ENCODE measurements around the gene RBM48. TPM values are rescaled to one million over a fixed set of nuclear protein-coding genes. Genes with fewer than 3 reads are reported as not detected.
"Not testable (repeated sequence)": the region's sequence is repeated elsewhere in the genome, so short reads cannot be mapped to it uniquely, and the experiment has no call there.

Gene RBM48
- total RNA-seq, 2 experiments from 2014 or later, result 17.7 to 18.4 TPM

- H3K27me3 Mint-ChIP-seq, result no peaks in the 10 kb centered on the region
- ChIA-PET CTCF (interaction anchor here (0.7 kb wide), 1 partner anchor 263 kb away, joined by 3 read pairs; no protein-coding TSS in a partner anchor), POLR2A (no interaction called here)
- H3K27ac Mint-ChIP-seq, result no peak overlapping the region
- peaks cover 7% of the 10 kb centered on the region for H3K36me3 Mint-ChIP-seq (ENCODE audit: low read depth)
- H3K4me1 Mint-ChIP-seq, result peaks cover 2% of the 10 kb centered on the region
- no peak for DNase-seq
- no peak overlapping the region for H3K4me3 Mint-ChIP-seq
- H3K9me3 Mint-ChIP-seq, result no peaks in the 10 kb centered on the region
Observed at GRCh38 chr7:92508946-92509345, 19.6 kb upstream of the RBM48 start.

DNA sequence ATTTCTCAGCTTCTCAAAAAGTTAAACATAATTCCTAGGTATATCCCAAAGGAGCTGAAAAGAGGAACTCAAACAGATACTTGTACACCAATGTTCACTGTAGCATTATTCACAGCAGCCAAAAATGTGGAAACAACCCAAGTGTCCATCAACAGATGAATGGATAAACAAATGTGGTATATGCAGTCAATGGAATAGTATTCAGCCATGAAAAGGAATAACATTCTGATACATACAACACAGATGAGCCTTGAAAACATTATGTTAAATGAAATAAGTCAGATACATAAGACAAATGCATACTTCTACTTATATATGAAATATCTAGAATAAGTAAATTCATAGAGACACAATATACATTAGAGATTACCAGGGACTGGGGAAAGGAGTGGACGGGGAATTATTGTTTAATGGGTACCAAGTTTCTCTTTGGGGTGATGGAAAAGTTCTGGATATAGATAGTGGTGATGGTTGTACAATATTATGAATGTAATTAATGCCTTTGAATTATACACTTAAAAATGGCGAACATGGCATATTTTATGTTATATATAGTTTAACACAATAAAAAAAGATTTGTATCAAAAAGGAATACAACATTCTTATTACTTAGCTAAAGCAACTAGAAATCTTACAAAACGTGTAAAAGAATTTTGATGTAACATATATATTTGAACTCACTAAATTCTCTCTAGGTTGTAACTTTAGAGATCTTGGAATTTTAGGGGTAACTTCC is 15.3 kb upstream of the RBM48 start:
- H3K9me3 Mint-ChIP-seq, result no peaks in the 10 kb centered on the region
- no peaks in the 10 kb centered on the region for H3K27me3 Mint-ChIP-seq
- peaks cover 11% of the 10 kb centered on the region for H3K36me3 Mint-ChIP-seq (ENCODE audit: low read depth)
- no peak overlapping the region for H3K27ac Mint-ChIP-seq
- H3K4me3 Mint-ChIP-seq, result no peak overlapping the region
- no peak for DNase-seq
- CTCF ChIA-PET, result no interaction called here
- H3K4me1 Mint-ChIP-seq, result no peaks in the 10 kb centered on the region
- POLR2A ChIA-PET, result no interaction called here

- H3K27ac Mint-ChIP-seq, result no peak overlapping the region
- ChIA-PET CTCF (interaction anchor here (0.5 to 1.1 kb wide), 3 partner anchors 11 to 26 kb away, joined by 3 to 4 read pairs (median 3); partner anchors contain the start of gene RBM48), POLR2A (no interaction called here)
- H3K4me3 Mint-ChIP-seq, result no peak overlapping the region
- H3K27me3 Mint-ChIP-seq, result no peaks in the 10 kb centered on the region
- no peaks in the 10 kb centered on the region for H3K4me1 Mint-ChIP-seq
- H3K36me3 Mint-ChIP-seq (ENCODE audit: low read depth), result peaks cover 11% of the 10 kb centered on the region
- DNase-seq, result no peak
- no peaks in the 10 kb centered on the region for H3K9me3 Mint-ChIP-seq
Observed at GRCh38 chr7:92517631-92518030, 11.0 kb upstream of the RBM48 start.

GRCh38 chr7:92520024-92520423 is 8.6 kb upstream of the RBM48 start:
- DNase-seq, result no peak
- H3K4me1 Mint-ChIP-seq, result no peaks in the 10 kb centered on the region
- no peak overlapping the region for H3K4me3 Mint-ChIP-seq
- no peaks in the 10 kb centered on the region for H3K9me3 Mint-ChIP-seq
- H3K36me3 Mint-ChIP-seq (ENCODE audit: low read depth), result peaks cover 6% of the 10 kb centered on the region
- ChIA-PET CTCF (interaction anchor here (1.1 kb wide), 1 partner anchor 9 kb away, joined by 4 read pairs; the partner anchor contains the start of genes PEX1 and RBM48), POLR2A (no interaction called here)
- no peak overlapping the region for H3K27ac Mint-ChIP-seq
- no peaks in the 10 kb centered on the region for H3K27me3 Mint-ChIP-seq

DNA sequence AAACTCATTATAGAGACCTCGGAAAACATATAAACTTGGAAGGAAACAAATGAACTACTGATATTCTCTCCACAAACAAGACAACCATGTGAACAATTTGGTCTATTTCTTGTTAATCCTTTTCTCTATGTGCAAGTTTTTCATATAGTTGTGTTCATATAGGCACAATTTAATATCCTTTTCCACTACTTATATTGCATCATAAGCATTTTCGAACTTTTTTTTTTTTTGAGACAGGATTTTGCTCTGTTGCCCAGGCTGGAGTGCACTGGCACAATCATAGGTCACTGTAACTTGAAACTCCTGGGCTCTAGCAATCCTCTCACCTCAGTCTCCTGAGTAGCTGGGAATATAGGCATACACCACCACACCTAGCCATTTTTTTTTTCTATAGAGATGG is 5.5 kb upstream of the RBM48 start:
- CTCF ChIA-PET, result no interaction called here
- DNase-seq, result no peak

GRCh38 chr7:92527300-92528187 is 1.1 kb upstream of the RBM48 start:
- peaks cover 34% of the 10 kb centered on the region for H3K4me1 Mint-ChIP-seq
- peak overlapping the region; percentile 80 for H3K4me3 Mint-ChIP-seq
- peak overlapping the region; percentile 92 for H3K27ac Mint-ChIP-seq
- no peaks in the 10 kb centered on the region for H3K27me3 Mint-ChIP-seq
- ChIA-PET POLR2A (no interaction called here), CTCF (interaction anchor here (0.7 to 3.6 kb wide), 6 partner anchors 11 to 54 kb away, joined by 3 to 15 read pairs (median 4); no protein-coding TSS in a partner anchor)
- no peaks in the 10 kb centered on the region for H3K9me3 Mint-ChIP-seq
- peaks cover 20% of the 10 kb centered on the region for H3K36me3 Mint-ChIP-seq (ENCODE audit: low read depth)
- DNase-seq, result peak; percentile 58

More for the DNA sequence above, 5.5 kb upstream of the RBM48 start:
- Mint-ChIP-seq H3K36me3 (ENCODE audit: low read depth) (no peaks in the 10 kb centered on the region), H3K27me3 (no peaks in the 10 kb centered on the region), H3K27ac (no peak overlapping the region), H3K4me3 (no peak overlapping the region), H3K9me3 (no peaks in the 10 kb centered on the region), H3K4me1 (peaks cover 15% of the 10 kb centered on the region)
- POLR2A ChIA-PET, result no interaction called here

DNA sequence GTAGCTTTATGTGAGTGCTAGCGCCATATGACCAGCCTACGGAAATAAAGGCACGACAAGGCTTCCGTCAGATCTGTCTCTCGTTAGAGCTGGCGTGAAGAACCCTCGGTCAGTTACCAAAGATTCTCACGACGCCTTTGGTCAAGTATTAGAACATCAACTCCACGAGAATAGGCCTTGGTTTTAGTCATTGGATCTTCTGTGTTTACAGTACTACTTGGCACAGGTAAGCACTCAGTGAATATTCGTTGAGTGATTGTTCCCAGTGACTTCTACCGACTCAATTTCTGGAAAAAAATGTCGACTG is 316 bp downstream of the RBM48 start:
- no peak for DNase-seq
- peak overlapping the region; percentile 94 for H3K27ac Mint-ChIP-seq
- H3K4me3 Mint-ChIP-seq, result peak overlapping the region; percentile 80
- POLR2A ChIA-PET, result interaction anchor here (0.7 to 1.0 kb wide), 3 partner anchors 17 to 61 kb away, joined by 3 to 5 read pairs (median 3); partner anchors contain the start of gene FAM133B
- H3K4me1 Mint-ChIP-seq, result peaks cover 35% of the 10 kb centered on the region
- H3K36me3 Mint-ChIP-seq (ENCODE audit: low read depth), result peaks cover 31% of the 10 kb centered on the region
- no peaks in the 10 kb centered on the region for H3K9me3 Mint-ChIP-seq
- H3K27me3 Mint-ChIP-seq, result no peaks in the 10 kb centered on the region
- CTCF ChIA-PET, result interaction anchor here (0.6 to 3.6 kb wide), 13 partner anchors 9 to 519 kb away, joined by 3 to 15 read pairs (median 4); partner anchors contain the start of gene GATAD1

- no peaks in the 10 kb centered on the region for H3K27me3 Mint-ChIP-seq
- no peak for DNase-seq
- H3K4me1 Mint-ChIP-seq, result peaks cover 28% of the 10 kb centered on the region
- no peak overlapping the region for H3K4me3 Mint-ChIP-seq
- ChIA-PET CTCF (no interaction called here), POLR2A (no interaction called here)
- no peaks in the 10 kb centered on the region for H3K9me3 Mint-ChIP-seq
- H3K27ac Mint-ChIP-seq, result no peak overlapping the region
- peaks cover 61% of the 10 kb centered on the region for H3K36me3 Mint-ChIP-seq (ENCODE audit: low read depth)
Observed at GRCh38 chr7:92534572-92534971, 6.0 kb downstream of the RBM48 start.

GRCh38 chr7:92543542-92543941 is 14.9 kb downstream of the RBM48 start:
- H3K27me3 Mint-ChIP-seq; H3K4me3 Mint-ChIP-seq; DNase-seq; H3K36me3 Mint-ChIP-seq (ENCODE audit: low read depth); H3K27ac Mint-ChIP-seq; H3K4me1 Mint-ChIP-seq; POLR2A ChIA-PET: not testable (repeated sequence)
- peaks cover 11% of the 10 kb centered on the region for H3K9me3 Mint-ChIP-seq
- CTCF ChIA-PET, result interaction anchor here (0.7 to 1.3 kb wide), 4 partner anchors 8 to 26 kb away, joined by 3 to 4 read pairs (median 3); partner anchors contain the start of genes PEX1 and RBM48

DNA sequence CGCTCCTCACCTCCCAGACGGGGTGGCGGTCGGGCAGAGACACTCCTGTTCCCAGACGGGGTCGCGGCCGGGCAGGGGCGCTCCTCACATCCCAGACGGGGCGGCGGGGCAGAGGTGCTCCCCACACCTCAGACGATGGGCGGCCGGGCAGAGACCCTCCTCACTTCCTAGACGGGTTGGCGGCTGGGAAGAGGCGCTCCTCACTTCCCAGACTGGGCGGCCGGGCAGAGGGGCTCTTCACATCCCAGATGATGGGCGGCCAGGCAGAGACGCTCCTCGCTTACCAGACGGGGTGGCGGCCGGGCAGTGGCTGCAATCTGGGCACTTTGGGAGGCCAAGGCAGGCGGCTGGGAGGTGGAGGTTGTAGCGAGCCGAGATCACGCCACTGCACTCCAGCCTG is 16.5 kb downstream of the RBM48 start:
- H3K27ac Mint-ChIP-seq; H3K36me3 Mint-ChIP-seq (ENCODE audit: low read depth); H3K4me3 Mint-ChIP-seq; H3K27me3 Mint-ChIP-seq; DNase-seq; POLR2A ChIA-PET; CTCF ChIA-PET; H3K4me1 Mint-ChIP-seq: not testable (repeated sequence)
- H3K9me3 Mint-ChIP-seq, result peaks cover 11% of the 10 kb centered on the region

DNA sequence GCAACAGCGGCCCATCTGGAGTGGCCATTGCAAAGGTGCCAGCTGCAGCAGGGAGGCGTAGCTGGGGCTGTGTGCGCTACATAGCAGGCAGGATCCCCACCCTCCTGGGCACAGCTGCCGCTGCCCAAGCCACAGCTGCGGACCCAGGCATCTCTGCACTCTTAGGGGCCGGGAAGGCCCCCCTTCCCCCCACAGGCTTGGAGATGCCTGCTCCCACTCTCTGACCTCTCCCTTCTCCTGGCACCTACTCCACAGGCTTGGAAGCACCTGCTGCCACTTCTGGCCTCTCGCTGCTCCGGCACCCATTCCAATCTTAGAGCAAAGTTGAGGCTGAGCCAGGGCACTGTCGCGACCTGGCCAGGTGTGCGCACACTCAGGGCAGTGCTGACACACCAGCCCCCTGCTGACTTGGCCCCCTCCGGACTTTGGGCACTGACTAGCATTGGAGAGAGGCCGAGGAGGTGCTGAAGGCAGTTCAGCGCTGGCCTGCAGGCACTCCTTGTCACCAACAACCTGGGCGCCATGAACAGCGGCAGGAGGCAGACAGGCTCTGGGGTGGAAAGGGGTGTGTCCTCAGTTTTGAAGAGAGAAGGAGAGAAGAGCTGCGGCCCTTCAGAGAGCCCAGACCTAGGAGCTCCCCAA is 18.4 kb downstream of the RBM48 start:
- Mint-ChIP-seq H3K9me3 (peaks cover 6% of the 10 kb centered on the region), H3K27ac (no peak overlapping the region), H3K27me3 (peaks cover 2% of the 10 kb centered on the region), H3K4me3 (no peak overlapping the region), H3K4me1 (no peaks in the 10 kb centered on the region), H3K36me3 (ENCODE audit: low read depth) (no peaks in the 10 kb centered on the region)
- ChIA-PET CTCF (interaction anchor here (0.9 to 1.1 kb wide), 2 partner anchors 20 to 286 kb away, joined by 3 read pairs; no protein-coding TSS in a partner anchor), POLR2A (no interaction called here)
- no peak for DNase-seq

- ChIA-PET POLR2A (no interaction called here), CTCF (interaction anchor here (0.5 to 3.5 kb wide), 4 partner anchors 9 to 576 kb away, joined by 3 to 10 read pairs (median 3); no protein-coding TSS in a partner anchor)
- no peak for DNase-seq
- no peak overlapping the region for H3K4me3 Mint-ChIP-seq
- H3K4me1 Mint-ChIP-seq, result no peaks in the 10 kb centered on the region
- H3K9me3 Mint-ChIP-seq, result peaks cover 4% of the 10 kb centered on the region
- H3K36me3 Mint-ChIP-seq (ENCODE audit: low read depth), result no peaks in the 10 kb centered on the region
- no peak overlapping the region for H3K27ac Mint-ChIP-seq
- H3K27me3 Mint-ChIP-seq, result peaks cover 2% of the 10 kb centered on the region
Observed at GRCh38 chr7:92547579-92547978, 19.0 kb downstream of the RBM48 start.

Measured in activated CD4-positive, alpha-beta T cell treated with anti-CD3 and anti-CD28 coated beads, Interleukin-2, amount 10 ng/mL, durations not matched to agents 7 days and 5 days (primary cell).